Measurements from ENCODE around the gene LYL1.

LYL1 gene

GRCh38 chr19:13130886-13131490 lies 28.3 kb upstream of the LYL1 start:
- no peak for DNase-seq (ENCODE audit: low read depth in 1 of 2, low spot score in 1 of 2)

- no peak for DNase-seq (ENCODE audit: low read depth in 1 of 2, low spot score in 1 of 2)
Observed at GRCh38 chr19:13129384-13129783, 26.7 kb upstream of the LYL1 start.

GRCh38 chr19:13128583-13128982 lies 25.9 kb upstream of the LYL1 start:
- no peak for DNase-seq (ENCODE audit: low read depth in 1 of 2, low spot score in 1 of 2)

GRCh38 chr19:13127811-13128575 lies 25.3 kb upstream of the LYL1 start:
- no peak for DNase-seq (ENCODE audit: low read depth in 1 of 2, low spot score in 1 of 2)

GRCh38 chr19:13127051-13127450 lies 24.4 kb upstream of the LYL1 start:
- DNase-seq (ENCODE audit: low read depth in 1 of 2, low spot score in 1 of 2) = no peak

- no peak for DNase-seq (ENCODE audit: low read depth in 1 of 2, low spot score in 1 of 2)
Observed at GRCh38 chr19:13122980-13123957, 20.6 kb upstream of the LYL1 start.

- no peak for DNase-seq (ENCODE audit: low read depth in 1 of 2, low spot score in 1 of 2)
Observed at GRCh38 chr19:13122275-13122878, 19.7 kb upstream of the LYL1 start.

- DNase-seq (ENCODE audit: low read depth in 1 of 2, low spot score in 1 of 2) = no peak
Observed at GRCh38 chr19:13121551-13122274, 19.1 kb upstream of the LYL1 start.

- DNase-seq (ENCODE audit: low read depth in 1 of 2, low spot score in 1 of 2) = no peak
Observed at GRCh38 chr19:13120817-13121216, 18.2 kb upstream of the LYL1 start.

GRCh38 chr19:13120031-13120430 lies 17.4 kb upstream of the LYL1 start:
- DNase-seq (ENCODE audit: low read depth in 1 of 2, low spot score in 1 of 2) = no peak

- DNase-seq (ENCODE audit: low read depth in 1 of 2, low spot score in 1 of 2) = no peak
Observed at GRCh38 chr19:13119627-13120026, 17.0 kb upstream of the LYL1 start.

GRCh38 chr19:13118424-13119193 lies 16.0 kb upstream of the LYL1 start:
- no peak for DNase-seq (ENCODE audit: low read depth in 1 of 2, low spot score in 1 of 2)

GRCh38 chr19:13117772-13118423 lies 15.2 kb upstream of the LYL1 start, which contains the start of gene NACC1:
Gene NACC1 (plus strand): TSS chr19:13118264. CDS start chr19:13135208, 16,944 bp downstream.
- peak; percentile 78 to 92 for DNase-seq (ENCODE audit: low read depth in 1 of 2, low spot score in 1 of 2)

GRCh38 chr19:13117176-13117771 lies 14.6 kb upstream of the LYL1 start:
- no peak for DNase-seq (ENCODE audit: low read depth in 1 of 2, low spot score in 1 of 2)

- DNase-seq (ENCODE audit: low read depth in 1 of 2, low spot score in 1 of 2) = peak; percentile 66 to 83
Observed at GRCh38 chr19:13116282-13117175, 13.9 kb upstream of the LYL1 start, which contains the start of gene TRMT1. Gene TRMT1 (minus strand): TSS chr19:13116740. CDS start chr19:13116399, 341 bp downstream.

- DNase-seq (ENCODE audit: low read depth in 1 of 2, low spot score in 1 of 2) = no peak
Observed at GRCh38 chr19:13115936-13116281, 13.3 kb upstream of the LYL1 start.

- no peak for DNase-seq (ENCODE audit: low read depth in 1 of 2, low spot score in 1 of 2)
Observed at GRCh38 chr19:13112555-13112954, 9.9 kb upstream of the LYL1 start.

- DNase-seq (ENCODE audit: low read depth in 1 of 2, low spot score in 1 of 2) = no peak
Observed at GRCh38 chr19:13110099-13110610, 7.5 kb upstream of the LYL1 start.

Data from stimulated activated CD4-positive, alpha-beta T cell treated with anti-CD3 and anti-CD28 coated beads, Interleukin-15, amount 100 ng/mL, for 1 hour (primary cell).